Measurements from ENCODE around the gene SLC10A6. TPM values are rescaled to one million over a fixed set of nuclear protein-coding genes. Genes with fewer than 3 reads are reported as not detected.
"Not testable (repeated sequence)": the region's sequence is repeated elsewhere in the genome, so short reads cannot be mapped to it uniquely, and the experiment has no call there.

Gene SLC10A6
- total RNA-seq, 6 experiments from 2014 or later = 0.17 to 0.26 (median 0.19) TPM; not detected in 3

GRCh38 chr4:86890790-86891189 lies 41.6 kb upstream of the SLC10A6 start:
- ATAC-seq (no peak), DNase-seq (no peak)
- H3K9me3 ChIP-seq = no peaks in the 10 kb centered on the region
- intact Hi-C loops (cut with DNase I) = loop anchor here in 1 of 2 donors (10.0 kb wide), 1 partner anchor 396 kb away; no protein-coding TSS in a partner anchor
- H3K4me1 ChIP-seq = no peaks in the 10 kb centered on the region
- no peak overlapping the region for H3K27ac ChIP-seq
- H3K36me3 ChIP-seq = no peaks in the 10 kb centered on the region
- TF ChIP-seq CTCF (IDR thresholded peaks at IDR 0.05) (no peak), POLR2A (IDR thresholded peaks at IDR 0.05) (no peak)
- no peak overlapping the region for H3K4me3 ChIP-seq
- H3K27me3 ChIP-seq = no peaks in the 10 kb centered on the region
- WGBS (ENCODE audit: insufficient coverage, low coverage, low lambda C conversion rate, missing lambda C conversion rate) = 69% methylated on average over 6 of the region's 7 CpGs

- H3K4me1 ChIP-seq = no peaks in the 10 kb centered on the region
- no peak for ATAC-seq
- no peak overlapping the region for H3K27ac ChIP-seq
- H3K4me3 ChIP-seq = no peak overlapping the region
- H3K27me3 ChIP-seq = no peaks in the 10 kb centered on the region
- no peaks in the 10 kb centered on the region for H3K36me3 ChIP-seq
- no peak for DNase-seq
- 56% methylated on average over 1 of the region's 1 CpG for WGBS (ENCODE audit: insufficient coverage, low coverage, low lambda C conversion rate, missing lambda C conversion rate)
- intact Hi-C loops (cut with DNase I) = no loop called here
- H3K9me3 ChIP-seq = peaks cover 0 to 7% (median 0%) of the 10 kb centered on the region in 4 donors
- TF ChIP-seq POLR2A (IDR thresholded peaks at IDR 0.05) (no peak), CTCF (IDR thresholded peaks at IDR 0.05) (no peak)
Observed at GRCh38 chr4:86879641-86880040, 30.5 kb upstream of the SLC10A6 start.

GRCh38 chr4:86878640-86879039 lies 29.5 kb upstream of the SLC10A6 start:
- WGBS (ENCODE audit: insufficient coverage, low coverage, low lambda C conversion rate, missing lambda C conversion rate) = 87% methylated on average over 2 of the region's 2 CpGs
- TF ChIP-seq CTCF (IDR thresholded peaks at IDR 0.05) (no peak), POLR2A (IDR thresholded peaks at IDR 0.05) (no peak)
- no peaks in the 10 kb centered on the region for H3K36me3 ChIP-seq
- intact Hi-C loops (cut with DNase I) = no loop called here
- H3K27ac ChIP-seq = no peak overlapping the region
- no peaks in the 10 kb centered on the region for H3K4me1 ChIP-seq
- H3K27me3 ChIP-seq = no peaks in the 10 kb centered on the region
- no peak for DNase-seq
- H3K4me3 ChIP-seq = no peak overlapping the region
- no peak for ATAC-seq
- peaks cover 0 to 7% (median 0%) of the 10 kb centered on the region in 4 donors for H3K9me3 ChIP-seq

- H3K9me3 ChIP-seq = peaks cover 0 to 7% (median 0%) of the 10 kb centered on the region in 4 donors
- DNase-seq = no peak
- H3K36me3 ChIP-seq = no peaks in the 10 kb centered on the region
- no peaks in the 10 kb centered on the region for H3K27me3 ChIP-seq
- H3K4me1 ChIP-seq = no peaks in the 10 kb centered on the region
- TF ChIP-seq POLR2A (IDR thresholded peaks at IDR 0.05) = no peak
- TF ChIP-seq CTCF (IDR thresholded peaks at IDR 0.05) = no peak
- H3K27ac ChIP-seq = no peak overlapping the region
- H3K4me3 ChIP-seq = no peak overlapping the region
- intact Hi-C loops (cut with DNase I) = no loop called here
- WGBS (ENCODE audit: insufficient coverage, low coverage, low lambda C conversion rate, missing lambda C conversion rate) = 67% methylated on average over 4 of the region's 4 CpGs
- ATAC-seq = no peak
Observed at GRCh38 chr4:86876894-86877685, 27.9 kb upstream of the SLC10A6 start.

- H3K36me3 ChIP-seq; ATAC-seq; intact Hi-C loops (cut with DNase I); H3K4me3 ChIP-seq; H3K27me3 ChIP-seq; H3K9me3 ChIP-seq; H3K4me1 ChIP-seq; H3K27ac ChIP-seq; DNase-seq: not testable (repeated sequence)
- WGBS (ENCODE audit: insufficient coverage, low coverage, low lambda C conversion rate, missing lambda C conversion rate) = 88% methylated on average over 4 of the region's 4 CpGs
Observed at GRCh38 chr4:86875436-86875835, 26.3 kb upstream of the SLC10A6 start.

All from right lobe of liver (tissue), 6 donors.